Astrocyte (in vitro differentiated cells and primary cell): ENCODE measurements around the gene TMEM266. TPM values are rescaled to one million over a fixed set of nuclear protein-coding genes. Genes with fewer than 3 reads are reported as not detected.

Experiments
- DNase-seq: peaks from one replicate; pipeline ENCODE4 v3.0.0-alpha.2; 2010; ENCODE audit warnings: low read depth
- FAIRE-seq: peaks from 2 replicates; lab custom pipeline; 2011; peaks lifted over from hg19 to GRCh38; lab: Jason Lieb, UNC
- H2AFZ ChIP-seq: 2 replicates; pipeline ENCODE4 v1.6.0; 2012; ENCODE audit warnings: low read depth, low read length, inconsistent platforms
- H3K27ac ChIP-seq: 2 replicates; pipeline ENCODE4 v1.5.1; 2011; ENCODE audit warnings: low read depth, low read length, inconsistent platforms
- H3K27me3 ChIP-seq: 2 replicates; pipeline ENCODE4 v1.6.0; 2011; ENCODE audit warnings: low read length, inconsistent platforms; ENCODE audit not compliant: insufficient read depth
- H3K36me3 ChIP-seq: 2 replicates; pipeline ENCODE4 v1.5.1; 2011; ENCODE audit warnings: low read length, inconsistent platforms; ENCODE audit not compliant: insufficient read depth
- H3K4me1 ChIP-seq: 2 replicates; pipeline ENCODE4 v1.5.1; 2011; ENCODE audit warnings: low read length, inconsistent platforms; ENCODE audit not compliant: insufficient read depth
- H3K4me2 ChIP-seq: 2 replicates; pipeline ENCODE4 v1.6.0; 2012; ENCODE audit warnings: low read length, inconsistent platforms
- H3K4me3 ChIP-seq: 2 replicates; pipeline ENCODE4 v1.5.1; 2011; ENCODE audit warnings: low read depth, mild to moderate bottlenecking, low read length, inconsistent platforms; ENCODE audit not compliant: insufficient read depth
- H3K79me2 ChIP-seq: 2 replicates; pipeline ENCODE4 v1.6.0; 2012; ENCODE audit warnings: mild to moderate bottlenecking, low read length, inconsistent platforms; ENCODE audit not compliant: insufficient read depth
- H3K9ac ChIP-seq: 2 replicates; pipeline ENCODE4 v1.6.0; 2012; ENCODE audit warnings: mild to moderate bottlenecking, low read length, inconsistent platforms
- H3K9me3 ChIP-seq: 2 replicates; pipeline ENCODE4 v1.5.1; 2012; ENCODE audit warnings: low read depth, mild to moderate bottlenecking, low read length, inconsistent platforms; ENCODE audit not compliant: insufficient read depth
- H4K20me1 ChIP-seq: 2 replicates; pipeline ENCODE4 v1.6.0; 2012; ENCODE audit warnings: low read length, inconsistent platforms; ENCODE audit not compliant: insufficient read depth
- H3K27ac Mint-ChIP-seq: one replicate; pipeline ENCODE4 v1.8.0; 2021; ENCODE audit warnings: mild to moderate bottlenecking, mixed read lengths; ENCODE audit not compliant: unreplicated experiment
- H3K27me3 Mint-ChIP-seq: one replicate; pipeline ENCODE4 v1.8.0; 2021; ENCODE audit warnings: low read depth, mixed read lengths; ENCODE audit not compliant: unreplicated experiment
- H3K36me3 Mint-ChIP-seq: one replicate; pipeline ENCODE4 v1.8.0; 2021; ENCODE audit warnings: low read depth, mixed read lengths; ENCODE audit not compliant: unreplicated experiment
- H3K4me1 Mint-ChIP-seq: one replicate; pipeline ENCODE4 v1.8.0; 2021; ENCODE audit warnings: low read depth, mixed read lengths; ENCODE audit not compliant: unreplicated experiment
- H3K4me3 Mint-ChIP-seq: one replicate; pipeline ENCODE4 v1.8.0; 2021; ENCODE audit warnings: mild to moderate bottlenecking, moderate library complexity, mixed read lengths; ENCODE audit not compliant: unreplicated experiment
- H3K9me3 Mint-ChIP-seq: one replicate; pipeline ENCODE4 v1.8.0; 2021; ENCODE audit warnings: mild to moderate bottlenecking, mixed read lengths; ENCODE audit not compliant: unreplicated experiment
- EZH2 ChIP-seq: IDR thresholded peaks from 2 replicates; pipeline ENCODE4 v1.6.1; 2012; ENCODE audit warnings: mild to moderate bottlenecking, low read length, inconsistent platforms; ENCODE audit not compliant: insufficient read depth
- total RNA-seq: library from RNA; stranded (reverse); gene quantifications from 2 replicates; pipeline ENCODE4 v1.2.1, GENCODE V29; 2021
- TF ChIP-seq, protein P1 (sequence below): IDR thresholded peaks from 2 replicates; pipeline ENCODE4 v1.5.1; 2011; ENCODE audit warnings: low read depth, mild to moderate bottlenecking, inconsistent platforms, low read length, moderate library complexity; ENCODE audit not compliant: insufficient read depth

Gene TMEM266
- total RNA-seq, 1 donor from 2014 or later = 0.36 TPM

DNA sequence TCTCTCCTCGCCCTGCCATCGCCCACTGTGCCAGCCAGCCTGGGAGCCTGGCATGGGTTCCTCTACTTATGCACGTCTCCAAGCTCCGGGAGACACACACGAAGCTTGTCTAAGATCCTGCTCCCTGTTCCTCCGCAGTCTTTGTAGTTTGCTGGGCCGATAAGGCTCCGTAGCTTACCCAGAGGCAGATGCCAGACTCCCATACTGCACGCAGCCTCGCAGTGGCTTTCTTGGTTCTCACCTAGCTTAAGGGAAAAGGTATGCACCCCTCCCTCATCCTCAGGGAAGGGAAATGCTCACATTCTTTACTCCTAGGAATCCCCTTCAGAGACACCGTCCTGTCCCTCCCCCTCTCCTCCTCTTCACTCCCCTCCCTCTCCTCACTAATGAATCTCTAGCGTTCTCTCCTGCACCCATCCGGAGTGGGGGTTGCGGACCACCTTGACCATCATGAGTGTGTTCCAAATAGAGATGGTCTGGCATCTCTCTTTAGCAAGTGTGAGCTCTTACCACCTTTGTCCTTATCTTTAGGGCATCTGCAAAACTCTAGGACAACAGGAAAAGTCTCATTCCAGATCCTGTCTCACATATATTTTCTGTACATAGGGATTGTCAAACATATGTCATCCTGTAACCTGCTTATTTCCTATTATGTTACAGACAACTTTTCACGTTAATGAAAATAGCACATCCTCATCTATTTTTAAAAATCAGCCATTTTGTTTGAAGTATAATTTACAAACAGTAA lies 56.5 kb downstream of the TMEM266 start:
- H3K4me3 ChIP-seq = no peak overlapping the region
- FAIRE-seq (no peak), DNase-seq (no peak)

DNA sequence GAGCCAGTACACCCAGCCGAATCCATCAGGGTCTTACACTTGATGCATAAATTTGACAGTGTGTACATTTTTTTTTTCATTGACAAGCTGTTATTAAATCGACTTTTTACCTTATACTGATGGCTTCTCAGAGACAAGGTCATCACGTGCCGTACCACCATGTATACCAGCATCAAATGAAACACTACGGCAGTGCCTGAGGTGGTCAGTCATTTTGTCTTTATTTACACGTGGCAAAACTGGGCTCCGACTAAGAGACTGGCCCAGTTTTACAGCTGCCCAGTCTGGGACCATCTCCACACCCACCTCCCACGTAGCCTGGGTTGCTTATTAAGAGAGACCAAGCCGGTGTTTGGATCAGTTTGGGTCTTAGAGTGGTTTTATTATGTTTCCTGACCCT lies 57.4 kb downstream of the TMEM266 start:
- Histone ChIP-seq H2AFZ (no peak overlapping the region), H4K20me1 (no peaks in the 10 kb centered on the region), H3K36me3 (no peaks in the 10 kb centered on the region), H3K4me1 (no peaks in the 10 kb centered on the region), H3K4me3 (no peak overlapping the region), H3K9ac (no peak overlapping the region), H3K9me3 (no peaks in the 10 kb centered on the region), H3K27ac (no peak overlapping the region), H3K79me2 (no peaks in the 10 kb centered on the region), H3K4me2 (no peak overlapping the region), H3K27me3 (peaks cover 9% of the 10 kb centered on the region)
- no peaks in the 10 kb centered on the region for H3K9me3 Mint-ChIP-seq
- FAIRE-seq (no peak), DNase-seq (no peak)
- peaks cover 19% of the 10 kb centered on the region for H3K27me3 Mint-ChIP-seq
- H3K4me1 Mint-ChIP-seq = peaks cover 3% of the 10 kb centered on the region
- no peak overlapping the region for H3K27ac Mint-ChIP-seq
- no peak overlapping the region for H3K4me3 Mint-ChIP-seq
- TF ChIP-seq, protein P1, sequence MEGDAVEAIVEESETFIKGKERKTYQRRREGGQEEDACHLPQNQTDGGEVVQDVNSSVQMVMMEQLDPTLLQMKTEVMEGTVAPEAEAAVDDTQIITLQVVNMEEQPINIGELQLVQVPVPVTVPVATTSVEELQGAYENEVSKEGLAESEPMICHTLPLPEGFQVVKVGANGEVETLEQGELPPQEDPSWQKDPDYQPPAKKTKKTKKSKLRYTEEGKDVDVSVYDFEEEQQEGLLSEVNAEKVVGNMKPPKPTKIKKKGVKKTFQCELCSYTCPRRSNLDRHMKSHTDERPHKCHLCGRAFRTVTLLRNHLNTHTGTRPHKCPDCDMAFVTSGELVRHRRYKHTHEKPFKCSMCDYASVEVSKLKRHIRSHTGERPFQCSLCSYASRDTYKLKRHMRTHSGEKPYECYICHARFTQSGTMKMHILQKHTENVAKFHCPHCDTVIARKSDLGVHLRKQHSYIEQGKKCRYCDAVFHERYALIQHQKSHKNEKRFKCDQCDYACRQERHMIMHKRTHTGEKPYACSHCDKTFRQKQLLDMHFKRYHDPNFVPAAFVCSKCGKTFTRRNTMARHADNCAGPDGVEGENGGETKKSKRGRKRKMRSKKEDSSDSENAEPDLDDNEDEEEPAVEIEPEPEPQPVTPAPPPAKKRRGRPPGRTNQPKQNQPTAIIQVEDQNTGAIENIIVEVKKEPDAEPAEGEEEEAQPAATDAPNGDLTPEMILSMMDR = no peak
- no peak for TF ChIP-seq EZH2
- no peaks in the 10 kb centered on the region for H3K36me3 Mint-ChIP-seq

More for the DNA sequence above, 56.5 kb downstream of the TMEM266 start:
- Histone ChIP-seq H3K4me1 (no peaks in the 10 kb centered on the region), H2AFZ (no peak overlapping the region), H3K36me3 (no peaks in the 10 kb centered on the region), H3K9me3 (no peaks in the 10 kb centered on the region), H4K20me1 (no peaks in the 10 kb centered on the region), H3K79me2 (no peaks in the 10 kb centered on the region), H3K4me2 (no peak overlapping the region), H3K27ac (no peak overlapping the region), H3K9ac (no peak overlapping the region), H3K27me3 (peaks cover 5% of the 10 kb centered on the region)
- H3K4me3 Mint-ChIP-seq = no peak overlapping the region
- no peak overlapping the region for H3K27ac Mint-ChIP-seq
- peaks cover 19% of the 10 kb centered on the region for H3K27me3 Mint-ChIP-seq
- peaks cover 3% of the 10 kb centered on the region for H3K9me3 Mint-ChIP-seq
- H3K4me1 Mint-ChIP-seq = peaks cover 3% of the 10 kb centered on the region
- H3K36me3 Mint-ChIP-seq = no peaks in the 10 kb centered on the region
- TF ChIP-seq EZH2 = no peak
- TF ChIP-seq, protein P1 = no peak

DNA sequence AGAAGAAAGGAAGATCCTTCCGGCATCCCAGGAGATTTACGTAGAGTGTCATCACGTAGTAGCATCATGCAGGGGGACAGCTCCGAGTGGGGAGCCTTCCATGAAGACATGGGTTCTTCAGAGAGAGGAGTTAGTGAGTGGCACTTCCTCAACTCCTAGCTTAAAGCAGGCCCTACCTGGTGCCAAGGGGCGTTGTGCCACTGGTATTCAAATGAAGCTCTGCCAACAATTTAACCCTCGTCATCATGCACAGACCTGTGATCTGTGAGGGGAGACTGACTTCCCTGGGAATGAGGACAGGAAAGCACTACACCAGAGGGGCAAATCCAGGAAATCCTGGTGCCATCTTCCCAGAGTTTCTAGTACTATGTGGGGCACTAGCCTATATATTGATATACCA lies 59.0 kb downstream of the TMEM266 start:
- TF ChIP-seq, protein P1 = no peak
- TF ChIP-seq EZH2 = no peak
- H3K27me3 ChIP-seq = peaks cover 12% of the 10 kb centered on the region
- H4K20me1 ChIP-seq = no peaks in the 10 kb centered on the region
- H2AFZ ChIP-seq = no peak overlapping the region
- H3K27me3 Mint-ChIP-seq = peaks cover 26% of the 10 kb centered on the region
- H3K4me3 Mint-ChIP-seq = no peak overlapping the region
- H3K9ac ChIP-seq = no peak overlapping the region
- no peaks in the 10 kb centered on the region for H3K36me3 Mint-ChIP-seq
- no peak for FAIRE-seq
- no peak overlapping the region for H3K27ac ChIP-seq
- no peaks in the 10 kb centered on the region for H3K79me2 ChIP-seq
- no peak overlapping the region for H3K27ac Mint-ChIP-seq
- no peak for DNase-seq
- no peaks in the 10 kb centered on the region for H3K9me3 ChIP-seq
- no peaks in the 10 kb centered on the region for H3K36me3 ChIP-seq
- H3K4me1 ChIP-seq = no peaks in the 10 kb centered on the region
- H3K4me3 ChIP-seq = no peak overlapping the region
- H3K4me2 ChIP-seq = no peak overlapping the region
- peaks cover 3% of the 10 kb centered on the region for H3K9me3 Mint-ChIP-seq
- H3K4me1 Mint-ChIP-seq = peaks cover 3% of the 10 kb centered on the region
